ENCODE data around the gene ZNF222. TPM values are rescaled to one million over a fixed set of nuclear protein-coding genes. Genes with fewer than 3 reads are reported as not detected.

The ZNF222 gene
- polyA plus RNA-seq, 1 donor (not counting 4 experiments of a cell fraction or from before 2014, with no cell fraction given) = 2.7 TPM

- peak overlapping the region; percentile 68 for H3K4me2 ChIP-seq (ENCODE audit: control insufficient read depth, extremely low read depth, insufficient read depth, low read depth, low read length)
- peak overlapping the region; percentile 71 to 92 (median 74) for H3K4me3 ChIP-seq (ENCODE audit: control insufficient read depth in 2 of 3, extremely low read depth in 1 of 3, insufficient read depth in 2 of 3, low read depth in 1 of 3, low read length in 3 of 3)
- H3K36me3 ChIP-seq (ENCODE audit: control insufficient read depth in 2 of 2, extremely low read depth in 1 of 2, insufficient read depth in 2 of 2, low read length in 2 of 2) = peaks cover 1 to 2% of the 10 kb centered on the region in 2 experiments
- FAIRE-seq = peak; percentile 78
- peaks cover 3% of the 10 kb centered on the region for H3K79me2 ChIP-seq (ENCODE audit: control insufficient read depth, insufficient read depth, low read length)
- TF ChIP-seq CTCF (optimal IDR thresholded peaks at IDR 0.05 in 1 of 3, IDR thresholded peaks at IDR 0.05 in 1 of 3, conservative IDR thresholded peaks at IDR 0.05 in 1 of 3; ENCODE audit: extremely low read depth in 1 of 3, insufficient read depth in 2 of 3, low read length in 3 of 3) (no peak), EZH2 (IDR thresholded peaks at IDR 0.05; ENCODE audit: low read length) (no peak)
- H4K20me1 ChIP-seq (ENCODE audit: control insufficient read depth, extremely low read depth, insufficient read depth, low read length) = no peaks in the 10 kb centered on the region
- DNase-seq (ENCODE audit: low read depth, low spot score) = no peak
- dilution Hi-C loops (cut with MboI; ENCODE audit: extremely low pct_ligation_motif_present, low sequenced_read_pairs) = no loop called here
- no peaks in the 10 kb centered on the region for H3K9me3 ChIP-seq (ENCODE audit: control insufficient read depth, low read depth, low read length)
- H2AFZ ChIP-seq (ENCODE audit: control insufficient read depth, low read length) = peak overlapping the region; percentile 88
- peaks cover 9% of the 10 kb centered on the region for H3K4me1 ChIP-seq (ENCODE audit: control insufficient read depth, extremely low read depth, insufficient read depth, low read length)
- no peaks in the 10 kb centered on the region for H3K9me1 ChIP-seq (ENCODE audit: control insufficient read depth, extremely low read depth, insufficient read depth, low read length)
- H3K27ac ChIP-seq (ENCODE audit: control insufficient read depth, insufficient read depth, low read length) = peak overlapping the region; percentile 65
- no peaks in the 10 kb centered on the region for H3K27me3 ChIP-seq (ENCODE audit: control insufficient read depth, extremely low read depth, insufficient read depth, low read length)
- H3K9ac ChIP-seq (ENCODE audit: control insufficient read depth, extremely low read depth, insufficient read depth, low read length) = peak overlapping the region; percentile 74
Measured at GRCh38 chr19:44050740-44051649, 25.8 kb downstream of the ZNF222 start.

- peak within 1 kb of the TSS; percentile 74 for H3K9ac ChIP-seq (ENCODE audit: control insufficient read depth, extremely low read depth, insufficient read depth, low read length)
- peak within 1 kb of the TSS; percentile 71 to 92 (median 74) for H3K4me3 ChIP-seq (ENCODE audit: control insufficient read depth in 2 of 3, extremely low read depth in 1 of 3, insufficient read depth in 2 of 3, low read depth in 1 of 3, low read length in 3 of 3)
- dilution Hi-C loops (cut with MboI; ENCODE audit: extremely low pct_ligation_motif_present, low sequenced_read_pairs) = no loop called here
- no peaks in the 10 kb centered on the region for H3K9me1 ChIP-seq (ENCODE audit: control insufficient read depth, extremely low read depth, insufficient read depth, low read length)
- H3K4me2 ChIP-seq (ENCODE audit: control insufficient read depth, extremely low read depth, insufficient read depth, low read depth, low read length) = peak within 1 kb of the TSS; percentile 68
- H3K4me1 ChIP-seq (ENCODE audit: control insufficient read depth, extremely low read depth, insufficient read depth, low read length) = peaks cover 9% of the 10 kb centered on the region
- TF ChIP-seq CTCF (optimal IDR thresholded peaks at IDR 0.05 in 1 of 3, IDR thresholded peaks at IDR 0.05 in 1 of 3, conservative IDR thresholded peaks at IDR 0.05 in 1 of 3; ENCODE audit: extremely low read depth in 1 of 3, insufficient read depth in 2 of 3, low read length in 3 of 3) (no peak), EZH2 (IDR thresholded peaks at IDR 0.05; ENCODE audit: low read length) (no peak)
- DNase-seq (ENCODE audit: low read depth, low spot score) (peak; percentile 54), FAIRE-seq (peak; percentile 99)
- H4K20me1 ChIP-seq (ENCODE audit: control insufficient read depth, extremely low read depth, insufficient read depth, low read length) = no peaks in the 10 kb centered on the region
- H3K36me3 ChIP-seq (ENCODE audit: control insufficient read depth in 2 of 2, extremely low read depth in 1 of 2, insufficient read depth in 2 of 2, low read length in 2 of 2) = peaks cover 1 to 3% of the 10 kb centered on the region in 2 experiments
- H3K79me2 ChIP-seq (ENCODE audit: control insufficient read depth, insufficient read depth, low read length) = peaks cover 3% of the 10 kb centered on the region
- peak within 1 kb of the TSS; percentile 65 for H3K27ac ChIP-seq (ENCODE audit: control insufficient read depth, insufficient read depth, low read length)
- no peaks in the 10 kb centered on the region for H3K9me3 ChIP-seq (ENCODE audit: control insufficient read depth, low read depth, low read length)
- peak within 1 kb of the TSS; percentile 92 for H2AFZ ChIP-seq (ENCODE audit: control insufficient read depth, low read length)
- no peaks in the 10 kb centered on the region for H3K27me3 ChIP-seq (ENCODE audit: control insufficient read depth, extremely low read depth, insufficient read depth, low read length)
Measured at GRCh38 chr19:44051650-44052402, 26.6 kb downstream of the ZNF222 start, which contains the start of gene ZNF223. Gene ZNF223, plus strand, starts transcription at chr19:44052036. Its CDS starts 3,141 bp downstream, at chr19:44055177.

Measured in keratinocyte (primary cell).